Renal pelvis (tissue), 4 donors: ENCODE data around the gene SESN2. TPM values are rescaled to one million over a fixed set of nuclear protein-coding genes. Genes with fewer than 3 reads are reported as not detected.

Experiments
- DNase-seq: peaks from one replicate; pipeline ENCODE4 v3.0.0-alpha.2; 2013
- polyA plus RNA-seq, 3 donors: library from polyadenylated mRNA; unstranded; fragments of 120-200 nt; gene quantifications; one replicate each; pipeline ENCODE4 v1.2.1, GENCODE V29; 2013; ENCODE audit not compliant: insufficient read length in 3 of 3

SESN2 gene
- polyA plus RNA-seq, 3 donors: 20.7 to 23.6 (median 21.4) TPM

DNA sequence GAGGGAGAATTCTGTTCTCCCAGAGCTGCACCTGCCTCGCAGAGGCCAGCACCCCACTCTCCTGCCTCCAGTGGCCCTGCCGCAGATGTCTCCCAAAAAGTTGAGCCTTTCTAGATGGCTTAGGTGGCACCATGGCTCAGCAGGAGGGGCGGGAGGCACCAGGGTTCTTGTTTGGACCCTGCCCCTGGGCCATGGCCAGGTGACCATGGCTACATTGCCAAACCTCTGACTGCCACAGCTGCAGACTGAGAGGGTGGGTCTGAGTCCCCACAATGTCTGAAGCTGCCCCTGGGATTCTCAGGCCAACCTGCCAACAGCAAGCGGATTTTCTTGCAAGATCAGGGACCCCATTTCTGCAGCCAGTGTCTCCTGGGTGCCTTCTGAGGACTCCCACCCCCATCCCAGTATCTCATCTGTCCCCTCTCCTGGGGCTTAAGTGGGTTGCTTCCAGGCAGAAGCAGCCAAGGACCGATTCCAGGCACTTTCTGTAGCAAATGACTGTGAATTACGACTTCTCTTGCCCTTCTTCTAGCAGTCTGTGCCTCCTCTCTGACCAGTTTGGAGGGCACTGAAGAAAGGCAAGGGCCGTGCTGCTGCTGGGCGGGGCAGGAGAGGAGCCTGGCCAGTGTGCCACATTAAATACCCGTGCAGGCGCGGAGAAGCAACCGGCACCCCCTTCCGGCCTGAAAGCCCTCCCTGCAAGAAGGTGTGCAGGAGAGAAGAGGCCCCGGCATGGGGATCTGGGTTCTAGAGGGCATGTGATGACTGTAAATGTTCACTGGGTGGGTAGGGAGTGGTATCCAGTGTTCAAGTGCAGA, 22.5 kb downstream of the SESN2 start:
- no peak for DNase-seq

DNA sequence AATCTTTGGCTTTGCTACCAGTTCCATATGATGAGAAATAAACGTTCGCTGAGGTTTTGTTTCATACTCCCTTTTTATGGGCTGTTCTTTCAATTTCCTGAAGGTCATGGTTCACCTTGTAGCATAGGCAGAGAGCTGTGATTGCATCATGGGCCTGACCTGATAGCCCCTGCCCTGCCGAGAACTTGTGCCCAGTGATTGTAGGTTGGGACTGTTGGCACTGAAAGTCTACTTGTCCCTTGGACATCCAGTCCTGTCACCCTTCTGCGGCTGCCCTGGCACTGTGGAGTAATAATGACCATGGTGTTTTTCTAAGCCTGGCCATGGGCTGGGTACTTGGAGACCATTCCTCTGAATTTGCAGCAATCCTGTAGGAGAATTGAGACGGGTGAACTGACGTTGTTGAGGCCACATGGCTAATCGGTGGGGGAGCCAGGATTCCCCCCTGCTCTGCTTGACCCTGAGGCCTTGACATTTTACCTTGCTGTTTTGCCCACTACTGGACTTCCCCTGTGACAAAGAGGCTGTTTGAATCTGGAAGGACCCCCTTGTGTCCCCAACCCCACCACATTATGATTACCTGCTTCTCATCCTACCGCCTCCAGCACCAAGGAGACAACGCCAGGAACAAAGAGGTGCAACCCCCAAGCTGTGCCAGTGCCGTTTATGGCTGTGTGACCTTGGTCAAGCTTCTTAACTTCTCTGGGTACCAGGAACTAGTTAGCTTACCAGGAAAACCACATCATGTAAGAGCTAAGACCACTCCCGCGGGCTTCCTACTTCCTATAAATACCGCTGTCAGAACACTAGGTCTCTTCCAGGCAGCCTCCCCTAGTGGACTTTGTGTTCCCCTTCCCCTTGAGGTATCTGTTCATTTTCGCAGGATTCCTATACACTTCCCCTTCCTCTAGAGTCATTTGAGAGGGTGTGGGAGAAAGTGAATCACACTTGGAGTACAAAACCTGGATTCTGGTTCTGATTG, 23.4 kb downstream of the SESN2 start:
- DNase-seq: no peak

DNA sequence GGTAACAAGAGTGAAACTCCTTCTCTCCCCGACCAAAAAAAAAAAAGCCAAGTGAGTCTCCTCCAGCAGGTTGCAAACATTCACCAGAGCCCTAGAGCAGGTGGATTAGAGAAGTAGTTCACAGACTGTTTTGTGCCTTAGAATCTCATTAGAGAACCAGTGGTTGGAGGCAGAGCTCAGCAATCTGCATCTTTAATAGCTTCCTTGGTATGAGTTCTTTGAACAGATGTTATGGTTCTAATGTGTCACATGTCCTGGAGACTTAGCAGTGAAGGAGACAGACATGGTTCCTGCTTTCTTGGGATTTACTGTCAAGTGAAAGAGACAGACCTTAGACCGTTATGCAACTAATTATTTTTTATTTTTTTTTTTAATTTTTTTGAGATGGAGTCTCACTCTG, 26.8 kb downstream of the SESN2 start:
- DNase-seq: no peak

DNA sequence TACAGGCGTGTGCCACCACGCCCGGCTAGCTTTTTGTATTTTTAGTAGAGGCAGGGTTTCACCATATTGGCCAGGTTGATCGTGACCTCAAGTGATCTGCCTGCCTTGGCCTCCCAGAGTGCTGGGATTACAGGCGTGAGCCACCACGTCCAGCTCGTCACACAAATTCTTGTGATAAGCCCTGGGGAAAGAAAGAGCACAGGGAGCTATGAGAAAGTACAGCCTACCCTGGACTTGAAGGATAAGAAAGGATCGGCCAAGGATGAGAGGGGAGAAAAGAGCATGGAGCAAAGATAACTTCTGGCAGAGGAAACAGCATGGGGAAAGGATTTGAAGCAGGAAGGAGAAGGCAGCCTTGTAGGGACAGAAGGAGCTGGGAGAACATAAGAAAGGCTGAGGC, 29.2 kb downstream of the SESN2 start:
- DNase-seq: no peak

DNA sequence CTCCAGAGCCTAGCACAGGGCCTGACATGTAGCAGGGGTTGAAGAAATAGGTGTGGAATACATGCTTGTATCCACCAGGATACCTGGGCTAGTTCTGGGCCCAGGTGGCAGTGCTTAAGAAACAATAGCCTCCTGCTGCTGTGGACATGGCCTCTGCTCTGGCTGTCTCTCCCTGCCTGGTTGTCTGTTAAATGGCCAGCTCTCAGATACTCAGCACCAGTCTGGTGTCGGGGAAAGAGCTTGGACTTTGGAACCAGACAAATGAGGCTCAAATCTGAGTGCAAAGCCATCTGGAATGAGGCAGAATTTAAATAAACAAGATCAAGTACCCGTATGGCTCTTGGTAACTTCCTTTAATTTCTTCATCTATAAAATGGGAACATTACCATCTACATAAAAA, 31.5 kb downstream of the SESN2 start:
- no peak for DNase-seq

DNA sequence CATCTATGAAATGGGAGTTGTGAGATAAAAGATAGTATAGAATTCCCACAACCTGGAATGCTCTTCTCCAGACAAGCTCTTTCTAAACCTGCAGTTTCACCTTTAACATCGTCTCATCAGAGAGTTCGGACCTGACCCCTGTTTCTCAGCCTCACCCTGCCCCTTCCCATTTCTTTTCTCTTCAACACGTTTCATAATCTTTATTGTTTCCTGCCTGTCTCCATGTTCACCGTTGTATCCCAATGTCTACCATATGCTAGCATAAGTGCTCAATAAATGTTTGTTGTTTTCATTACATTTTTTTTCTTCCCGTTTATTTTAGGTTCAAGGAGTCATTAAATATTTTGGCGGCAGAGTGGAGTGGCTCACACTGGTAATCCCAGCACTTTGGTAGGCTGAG, 32.4 kb downstream of the SESN2 start:
- DNase-seq: no peak

DNA sequence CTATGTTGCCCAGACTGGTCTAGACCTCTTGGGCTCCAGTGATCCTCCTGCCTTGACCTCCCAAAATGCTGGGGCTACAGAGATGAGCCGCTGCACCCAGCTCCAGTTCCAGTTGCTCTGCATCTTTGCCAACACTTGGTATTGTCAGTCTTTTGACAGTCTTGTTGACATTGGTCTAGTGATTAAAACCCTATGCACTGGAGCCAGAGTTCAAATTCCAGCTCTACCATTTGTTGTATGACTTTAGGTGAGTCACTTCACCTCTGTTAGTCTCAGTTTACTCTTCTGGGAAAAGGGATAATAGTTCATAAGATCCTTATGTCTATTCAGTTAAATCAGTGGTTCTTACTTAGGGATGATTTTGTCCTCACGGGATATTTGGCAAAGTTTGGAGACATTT, 36.6 kb downstream of the SESN2 start:
- DNase-seq: no peak

DNA sequence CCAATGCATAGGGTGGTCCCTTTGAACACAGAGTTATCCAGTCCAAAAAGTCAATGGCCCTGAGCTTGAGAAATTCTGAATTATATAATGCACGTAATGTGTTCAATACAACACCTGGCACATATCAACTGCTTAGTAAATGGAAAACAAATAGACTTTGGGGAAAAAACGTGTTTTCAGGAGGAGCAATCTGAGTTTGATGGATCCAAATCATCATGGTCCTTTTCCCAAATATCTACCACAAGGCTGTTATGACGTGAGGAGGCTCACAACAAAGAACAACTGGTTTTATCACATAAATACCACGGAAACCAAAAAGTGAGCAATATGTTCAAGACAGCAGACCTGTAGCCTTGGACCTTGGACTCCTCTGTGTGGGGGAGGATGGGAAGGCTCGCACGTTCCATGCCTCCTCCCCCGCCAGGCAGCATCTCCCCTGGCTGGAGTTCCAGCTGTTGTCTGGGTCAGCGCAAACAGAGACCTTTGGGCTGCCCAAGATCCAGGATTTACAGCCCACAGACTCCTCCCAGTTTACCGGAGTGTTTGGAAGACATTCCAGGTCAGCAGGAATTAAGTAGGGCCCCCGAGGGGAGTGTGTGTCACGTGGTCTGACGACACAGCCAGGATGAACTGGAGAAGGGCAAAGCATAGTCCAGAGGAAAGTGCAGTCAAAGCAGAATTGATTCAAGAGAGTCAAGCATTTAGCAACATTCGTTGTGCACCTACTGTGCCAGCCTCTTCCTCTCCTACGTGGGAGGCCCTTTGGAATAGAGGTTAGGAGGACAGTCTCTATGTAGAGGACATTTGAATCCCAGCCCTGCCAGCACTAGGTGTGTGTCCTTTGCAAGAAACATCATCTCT, 37.3 kb downstream of the SESN2 start:
- peak; percentile 93 for DNase-seq

DNA sequence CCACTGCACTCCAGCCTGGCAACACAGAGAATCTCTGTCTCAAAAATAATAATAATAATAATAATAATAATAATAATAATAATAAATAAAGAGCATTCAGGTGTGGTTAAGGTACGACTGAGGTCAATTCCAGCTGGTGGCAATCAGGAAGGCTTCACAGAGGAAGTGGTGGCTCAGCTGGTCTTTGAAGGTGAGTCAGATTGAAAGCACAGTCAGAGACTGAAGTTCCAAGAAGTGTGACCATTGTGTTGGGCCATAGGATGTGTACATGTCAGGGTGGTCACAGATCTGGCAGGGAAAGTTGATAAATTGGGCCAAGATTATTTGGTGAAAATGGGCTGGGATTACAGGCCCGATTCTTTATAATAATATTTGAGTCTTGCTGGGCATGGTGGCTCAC, 38.5 kb downstream of the SESN2 start:
- no peak for DNase-seq

DNA sequence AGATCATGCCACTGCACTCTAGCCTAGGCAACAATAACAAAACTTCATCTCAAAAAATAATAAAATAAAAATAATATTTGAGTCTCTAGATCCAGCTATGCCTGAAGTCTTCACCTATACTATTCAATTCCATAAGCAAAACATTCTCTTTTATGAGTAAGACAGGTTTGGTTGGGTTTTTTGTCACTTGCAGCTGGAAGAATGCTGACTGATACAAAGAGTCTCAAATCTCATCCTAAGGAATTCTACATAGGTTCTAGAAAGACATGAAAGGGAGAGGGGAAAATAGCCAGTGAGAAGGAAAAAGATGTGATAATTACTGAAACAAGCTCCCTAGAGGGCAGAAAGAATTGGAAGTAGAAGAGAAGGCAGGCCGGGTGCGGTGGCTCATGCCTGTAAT, 39.1 kb downstream of the SESN2 start:
- no peak for DNase-seq

DNA sequence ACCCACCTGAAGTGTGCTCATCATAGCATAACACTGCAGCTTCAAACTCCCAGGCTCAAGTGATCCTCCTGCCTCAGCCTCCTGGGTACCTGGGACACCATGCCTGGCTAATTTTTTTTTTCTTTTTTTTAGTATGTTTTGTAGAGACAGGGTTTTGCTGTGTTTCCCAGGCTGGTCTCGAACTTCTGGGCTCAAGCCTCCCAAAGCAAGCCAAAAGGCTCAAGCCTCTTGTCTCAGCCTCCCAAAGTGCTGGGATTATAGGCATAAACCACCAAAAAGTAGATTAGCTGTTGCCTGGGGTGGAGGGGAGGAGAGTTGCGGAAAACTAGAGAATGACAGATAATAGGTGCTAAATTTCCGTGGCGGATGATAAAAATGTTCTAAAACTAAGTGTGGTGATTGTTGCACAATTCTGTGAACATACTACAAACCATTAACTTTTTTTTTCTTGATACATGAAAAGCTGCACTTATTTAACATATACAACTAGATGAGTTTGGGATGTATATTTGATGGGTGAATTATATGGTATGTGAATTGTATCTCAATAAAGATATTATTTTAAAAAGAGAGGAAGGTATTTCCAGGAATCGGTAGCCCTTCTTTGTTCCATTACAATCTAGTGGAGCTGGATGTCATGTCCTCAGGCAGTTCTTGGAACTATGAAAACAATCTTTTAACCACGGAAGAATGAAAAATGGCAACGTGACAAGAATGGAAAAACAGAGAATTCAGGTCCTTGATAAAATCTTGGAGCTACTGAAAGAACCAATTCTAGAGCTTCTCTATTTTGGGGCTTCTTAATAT, 42.3 kb downstream of the SESN2 start:
- DNase-seq: no peak

DNA sequence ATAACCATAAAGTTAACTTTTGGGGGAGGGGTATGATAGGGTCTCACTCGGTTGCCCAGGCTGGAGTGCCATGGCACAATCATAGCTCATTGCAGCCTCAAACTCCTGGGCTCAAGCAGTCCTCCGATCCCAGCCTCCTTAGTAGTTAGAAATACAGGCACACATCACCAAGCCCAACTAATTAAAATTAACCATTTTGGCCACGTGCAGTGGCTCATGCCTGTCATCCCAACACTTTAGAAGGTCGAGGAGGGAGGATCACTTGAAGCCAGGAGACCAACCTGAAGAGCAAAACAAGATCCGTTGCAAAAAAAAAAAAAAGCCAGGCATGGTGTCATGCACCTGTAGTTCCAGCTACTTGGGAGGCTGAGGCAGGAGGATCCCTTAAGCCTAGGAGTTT, 42.9 kb downstream of the SESN2 start:
- no peak for DNase-seq

DNA sequence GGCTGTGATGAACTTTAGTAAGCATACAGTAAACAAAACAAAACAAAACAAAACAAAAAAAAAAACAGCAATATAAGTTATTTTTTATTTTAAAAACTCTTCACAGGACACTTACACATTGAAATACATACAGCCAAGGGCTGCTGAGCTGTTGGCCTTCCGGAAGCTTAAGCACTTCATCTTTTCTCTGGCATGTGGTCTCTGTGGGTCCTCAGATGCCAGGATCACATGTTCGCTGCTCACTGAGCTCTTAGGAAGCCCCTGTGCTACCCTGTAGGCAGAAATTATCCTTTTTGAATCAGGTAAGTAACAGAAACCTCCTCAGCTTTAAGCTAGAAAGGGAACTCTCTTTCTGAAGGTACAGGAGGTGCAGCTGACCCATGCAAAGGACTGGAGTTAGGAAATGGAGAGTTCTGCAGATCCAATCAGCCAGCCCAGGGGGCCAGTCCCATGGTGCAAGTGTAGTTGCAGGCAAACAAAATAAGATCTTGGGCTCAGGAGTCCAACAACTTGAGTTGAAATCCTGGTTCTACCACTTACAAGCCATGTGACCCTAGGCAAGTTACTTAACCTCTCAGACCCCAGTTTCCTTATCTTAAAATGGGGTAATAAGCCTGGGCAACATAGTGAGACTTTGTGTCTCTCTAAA, 47.1 kb downstream of the SESN2 start:
- DNase-seq: no peak

DNA sequence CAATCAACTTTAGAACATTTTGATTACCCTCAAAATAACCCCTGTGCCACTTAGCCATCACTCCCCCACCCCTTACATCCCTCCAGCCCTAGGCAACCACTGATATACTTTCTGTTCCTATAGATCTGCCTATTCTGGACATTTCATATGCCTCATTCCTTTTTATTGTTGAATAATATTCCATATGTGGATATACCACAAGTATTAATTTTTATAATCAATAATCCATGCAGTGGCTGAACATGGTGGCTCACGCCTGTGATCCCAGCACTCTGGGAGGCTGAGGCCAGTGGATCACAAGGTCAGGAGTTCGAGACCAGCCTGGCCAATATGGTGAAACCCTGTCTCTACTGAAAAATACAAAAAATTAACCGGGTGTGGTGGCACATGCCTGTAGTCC, 49.4 kb downstream of the SESN2 start:
- DNase-seq: no peak

DNA sequence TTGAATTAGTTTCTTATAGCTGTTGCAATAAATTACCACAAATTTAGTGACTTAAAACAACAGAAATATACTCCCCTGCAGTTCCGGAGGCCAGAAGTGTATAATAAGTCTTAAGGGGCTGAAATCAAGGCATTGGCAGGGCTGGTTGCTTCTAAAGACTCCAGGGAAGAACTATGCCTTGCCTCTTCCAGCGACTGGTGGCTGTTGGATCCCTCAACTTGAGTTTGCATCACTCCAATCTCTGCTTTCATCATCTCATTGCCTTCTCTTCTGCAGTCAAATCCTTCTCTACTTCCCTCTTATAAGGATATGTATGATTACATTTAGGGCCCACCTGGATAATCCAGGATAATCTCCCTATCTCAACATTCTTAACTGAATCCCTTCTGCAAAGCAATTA, 50.4 kb downstream of the SESN2 start:
- DNase-seq: no peak

DNA sequence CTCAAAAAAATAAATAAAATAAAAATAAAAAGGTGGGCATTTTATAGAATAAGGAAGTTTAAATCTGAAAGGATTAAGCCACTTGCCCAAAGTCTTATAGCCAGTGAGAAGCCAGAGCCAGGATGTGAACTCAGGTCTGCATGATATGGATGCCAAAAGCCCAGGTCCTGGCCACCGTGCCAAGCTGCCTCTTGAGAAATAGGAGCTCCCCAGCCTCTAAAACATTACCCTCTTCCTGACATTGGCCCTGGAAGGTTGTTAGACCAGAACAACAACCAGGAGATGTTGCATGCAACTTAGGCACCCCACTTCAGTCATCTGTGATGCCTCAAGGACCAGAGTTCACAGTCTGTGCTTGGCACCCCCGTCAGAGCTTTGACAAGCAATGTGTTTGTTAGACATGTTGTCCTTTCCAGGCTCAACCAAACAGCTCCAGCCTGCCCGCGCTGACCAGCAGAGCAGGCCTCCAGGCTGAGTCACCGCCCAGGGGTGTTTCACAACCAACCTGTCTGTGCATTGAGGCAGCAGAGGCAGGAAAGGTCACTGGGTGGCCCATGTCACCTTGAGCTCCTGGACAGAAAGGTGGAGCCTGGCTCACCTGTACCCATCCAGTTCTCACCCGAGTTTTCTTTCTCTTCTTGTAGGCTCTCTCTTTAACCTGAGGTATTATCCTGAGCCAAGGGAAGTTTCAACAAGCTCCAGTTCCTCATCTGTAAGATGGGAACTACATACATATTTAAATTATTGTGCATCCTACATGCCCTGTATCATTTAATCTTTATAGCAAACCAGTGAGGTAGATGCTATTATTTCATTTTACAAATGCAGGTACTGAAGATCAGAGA, 54.6 kb downstream of the SESN2 start:
- DNase-seq: no peak

DNA sequence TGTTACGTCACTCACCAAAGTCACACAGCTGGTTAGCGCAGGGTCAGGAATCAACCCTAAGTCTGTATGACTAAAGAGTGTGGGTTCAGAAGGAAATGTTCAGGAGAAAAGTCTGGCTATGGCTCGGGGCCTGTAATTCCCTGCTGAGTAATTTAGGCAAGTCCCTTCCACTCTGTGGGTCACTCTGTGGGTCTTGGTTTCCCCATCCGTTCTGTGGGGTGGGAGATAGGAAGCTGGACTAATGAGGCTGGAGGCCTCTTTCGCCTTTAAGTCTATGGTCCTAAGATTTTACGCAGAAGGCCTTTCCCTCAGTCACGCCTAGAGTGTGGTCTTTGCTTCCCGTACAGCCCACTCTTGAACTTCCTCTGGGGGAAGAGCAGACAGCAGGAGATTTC, 55.2 kb downstream of the SESN2 start:
- DNase-seq: no peak

DNA sequence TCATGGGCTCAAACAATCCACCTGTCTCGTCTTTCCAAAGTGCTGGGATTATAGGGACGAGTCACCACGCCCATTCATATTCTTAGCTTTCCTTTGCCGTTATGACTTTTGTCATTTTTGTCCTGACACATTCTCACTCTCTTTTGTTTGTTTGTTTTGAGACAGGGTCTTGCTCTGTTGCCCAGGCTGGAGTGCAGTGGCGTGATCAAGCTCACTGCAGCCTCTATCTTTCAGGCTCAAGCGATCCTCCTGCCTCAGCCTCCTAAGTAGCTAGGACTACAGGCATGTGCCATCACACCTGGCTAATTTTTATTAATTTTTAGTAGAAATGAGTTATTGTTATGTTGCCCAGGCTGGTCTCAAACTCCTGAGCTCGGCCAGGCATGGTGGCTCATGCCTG, 57.7 kb downstream of the SESN2 start:
- no peak for DNase-seq

DNA sequence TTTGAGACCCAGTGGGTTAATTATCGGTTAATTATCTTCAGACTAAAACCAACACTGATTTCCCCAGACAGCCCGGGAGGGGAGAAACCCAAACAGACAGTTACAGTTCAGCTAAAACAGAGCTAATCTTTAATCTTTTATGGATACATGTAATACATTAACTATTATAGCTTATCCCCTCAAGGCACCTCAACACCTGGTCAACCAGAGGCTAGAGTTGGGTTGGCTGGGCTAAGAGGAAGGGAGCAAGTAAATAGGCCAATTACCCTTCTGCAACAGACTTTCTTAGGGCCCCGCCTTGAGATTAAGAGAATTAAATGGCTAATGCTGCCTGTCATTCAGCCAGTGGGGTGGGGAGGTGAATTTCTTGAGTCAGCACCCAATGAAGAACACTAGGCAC, 62.9 kb downstream of the SESN2 start:
- peak; percentile 75 for DNase-seq

DNA sequence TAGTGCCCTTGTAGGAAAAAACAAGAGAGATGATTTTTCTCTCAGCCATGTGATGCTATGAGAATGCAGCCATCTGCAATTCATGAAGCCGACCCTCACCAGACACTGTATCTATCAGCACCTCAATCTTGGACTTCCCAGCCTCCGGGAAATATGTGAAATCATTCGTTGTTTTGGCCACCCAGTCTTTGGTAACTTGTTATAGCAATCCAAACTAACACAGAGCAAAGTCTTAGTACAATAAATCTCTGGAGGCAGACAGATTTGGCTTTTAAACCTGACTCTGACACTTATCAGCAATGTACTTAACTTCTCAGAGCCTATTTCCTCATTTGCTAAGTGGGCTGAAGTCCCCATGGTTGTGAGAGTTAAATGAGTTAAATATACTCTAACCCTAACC, 64.4 kb downstream of the SESN2 start:
- no peak for DNase-seq
